ENCODE data around the gene DNAAF8.
"Not testable (repeated sequence)": the region's sequence is repeated elsewhere in the genome, so short reads cannot be mapped to it uniquely, and the experiment has no call there.

The DNAAF8 gene

DNA sequence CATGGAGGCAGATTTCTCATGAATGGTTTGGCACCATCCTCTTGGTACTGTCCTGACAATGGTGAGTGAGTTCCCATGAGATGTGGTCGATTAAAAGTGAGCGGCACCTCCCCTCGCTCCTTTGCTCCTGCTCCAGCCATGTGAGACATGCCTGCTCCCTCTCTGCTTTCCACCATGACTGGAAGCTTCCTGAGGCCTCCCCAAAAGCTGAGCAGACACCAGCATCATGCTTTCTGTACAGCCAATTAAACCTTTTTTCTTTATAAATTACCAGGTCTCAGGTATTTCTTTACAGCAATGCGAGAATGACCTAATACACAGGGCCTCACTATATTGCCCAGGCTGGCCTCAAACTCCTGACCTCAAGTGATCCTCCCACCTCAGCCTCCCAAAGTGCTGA lies 20.5 kb downstream of the DNAAF8 start:
- no peak for DNase-seq

- no peak for DNase-seq
These were observed 21.4 kb downstream of the DNAAF8 start for GRCh38 chr16:4755687-4756086.

DNA sequence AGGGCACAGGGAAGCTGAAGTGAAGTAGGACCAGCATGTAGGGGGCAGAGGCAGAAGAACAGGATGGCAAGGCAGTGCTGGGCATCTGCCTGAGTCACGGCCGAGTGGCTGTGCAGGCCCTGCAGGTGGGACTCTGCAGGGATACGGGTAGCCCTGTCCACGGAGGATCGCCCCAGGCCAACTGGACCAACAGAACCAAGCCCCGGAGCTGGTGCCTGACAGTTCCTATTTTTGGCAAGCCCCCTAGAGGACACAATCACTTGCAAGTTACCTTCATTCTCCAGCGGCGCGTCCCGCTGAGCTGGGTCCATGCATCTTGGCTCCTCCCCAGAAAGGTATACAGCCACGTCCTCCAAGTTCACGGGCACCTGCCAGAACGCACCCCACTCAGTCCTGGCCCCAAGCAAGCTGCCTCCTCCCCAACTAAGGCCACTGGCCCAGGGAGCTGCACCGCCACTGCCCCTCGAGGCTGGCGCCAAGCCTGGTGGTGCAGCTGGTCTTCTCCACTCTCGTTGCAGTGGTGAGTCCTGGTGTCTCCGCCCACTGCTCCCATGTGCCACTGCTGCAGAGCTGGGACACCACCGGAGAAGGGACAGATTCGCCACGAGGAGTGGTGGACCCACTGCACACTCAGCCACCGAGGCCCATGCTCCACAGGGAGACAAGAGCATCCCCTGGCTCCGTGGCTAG lies 26.0 kb downstream of the DNAAF8 start:
- DNase-seq, result no peak

DNA sequence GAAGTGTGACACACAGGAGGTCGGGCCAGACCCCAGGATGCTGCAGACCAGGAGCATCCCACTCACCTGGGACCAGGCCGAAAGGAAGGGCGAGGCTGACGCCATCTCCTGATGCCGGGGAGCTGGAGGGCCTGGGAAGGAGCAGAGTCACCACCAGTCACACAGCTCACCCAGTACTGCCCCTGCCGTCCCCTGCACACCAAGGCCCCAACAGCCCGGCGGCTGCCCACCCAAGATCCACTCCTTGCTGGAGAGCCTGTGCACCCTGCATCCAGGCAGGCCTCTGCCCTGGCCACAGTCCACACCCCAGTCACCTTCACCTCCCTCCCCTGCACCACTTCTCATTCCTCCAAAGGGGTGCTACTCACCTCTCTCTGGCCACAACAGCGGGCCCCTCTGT lies 27.9 kb downstream of the DNAAF8 start:
- DNase-seq, result no peak

DNA sequence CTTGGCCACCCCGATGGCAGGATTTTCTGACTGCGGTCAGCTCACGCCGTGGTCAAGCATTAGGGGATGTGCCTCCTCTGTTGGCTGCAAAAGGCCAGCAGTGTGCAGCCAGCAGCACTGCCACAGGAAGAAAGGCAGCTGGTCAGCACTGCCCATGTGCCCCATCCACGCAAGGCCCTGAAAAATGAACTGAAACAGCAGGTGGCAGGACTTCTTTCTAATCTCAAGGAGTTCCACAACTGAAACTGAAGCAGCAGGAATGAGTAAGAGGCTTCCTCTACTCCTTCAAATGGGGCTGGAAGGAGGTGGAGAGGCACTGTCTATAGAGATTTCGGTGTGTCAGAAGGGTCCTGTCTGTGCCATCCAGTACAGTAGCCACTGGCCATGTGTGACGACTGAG lies 29.5 kb downstream of the DNAAF8 start:
- no peak for DNase-seq

- DNase-seq, result no peak
These were observed 31.5 kb downstream of the DNAAF8 start for GRCh38 chr16:4765511-4766474.

DNA sequence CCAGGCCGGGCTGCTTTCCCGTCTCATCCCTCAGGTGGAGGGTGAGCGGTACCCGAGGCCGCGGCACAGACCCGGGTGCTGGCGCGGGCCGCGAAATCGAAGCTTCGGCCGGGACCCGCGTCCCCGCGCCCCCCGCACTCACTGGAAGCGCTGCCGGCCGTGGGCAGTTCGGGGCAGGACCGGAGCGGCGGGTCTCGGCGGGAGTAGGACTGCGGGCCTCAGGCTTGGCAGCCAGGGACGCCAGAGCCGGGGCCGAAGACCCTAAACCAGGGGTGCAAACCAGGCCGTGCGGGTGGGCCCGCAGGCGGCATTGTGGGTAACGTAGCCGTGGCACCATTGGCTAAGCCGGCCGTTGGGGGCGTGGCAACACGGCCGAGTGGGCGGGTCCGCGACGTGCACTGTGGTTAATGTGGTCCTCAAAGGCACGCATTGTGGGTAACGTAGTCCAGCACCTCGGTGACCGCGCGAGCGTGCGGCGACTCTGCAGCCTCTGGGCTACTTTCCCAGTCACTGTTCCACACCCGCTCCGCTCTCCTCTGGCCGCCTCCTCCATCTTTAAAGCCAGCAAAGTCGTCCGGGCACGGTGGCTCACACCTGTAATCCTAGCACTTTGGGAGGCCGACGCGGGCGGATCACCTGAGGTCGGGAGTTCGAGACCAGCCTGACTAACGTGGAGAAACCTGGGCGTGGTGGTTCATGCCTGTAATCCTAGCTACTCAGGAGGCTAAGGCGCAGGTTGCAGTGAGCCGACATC lies 32.7 kb downstream of the DNAAF8 start, which contains the start of gene ZNF500:
Gene ZNF500 (minus strand): TSS at position 288 of the 754 bp plus-strand sequence. CDS start 1,184 bp downstream, outside the sequence.
- peak; percentile 97 for DNase-seq

DNA sequence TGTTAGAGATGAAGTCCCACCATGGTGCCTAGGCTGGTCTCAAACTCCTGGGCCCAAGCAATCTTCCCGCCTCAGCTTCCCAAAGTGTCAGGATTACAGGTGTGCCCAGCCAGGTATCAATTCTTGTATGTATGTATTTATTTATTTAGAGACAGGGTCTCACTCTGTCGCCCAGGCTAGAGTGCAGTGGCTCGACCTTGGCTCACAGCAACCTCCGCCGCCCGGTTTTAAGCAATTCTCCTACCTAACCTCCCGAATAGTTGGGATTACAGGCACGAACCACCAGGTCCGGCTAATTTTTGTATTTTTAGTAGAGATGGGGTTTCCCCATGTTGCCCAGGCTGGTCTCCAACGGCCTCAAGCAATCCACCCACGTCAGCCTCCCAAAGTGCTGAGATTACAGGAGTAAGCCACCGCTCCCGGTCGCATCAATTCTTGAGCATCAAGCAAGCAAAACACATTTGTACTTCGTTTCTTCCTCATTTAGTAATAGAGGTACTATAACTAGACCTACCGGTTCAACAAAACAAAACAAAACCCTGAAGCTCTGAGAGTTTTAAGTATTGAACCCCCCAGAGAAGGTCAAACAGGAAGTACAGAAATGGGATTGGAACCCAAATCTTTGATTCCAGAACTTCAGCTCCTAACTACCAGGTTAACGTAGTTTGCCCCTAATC lies 33.7 kb downstream of the DNAAF8 start:
- DNase-seq, result no peak

GRCh38 chr16:4768549-4769305 lies 34.4 kb downstream of the DNAAF8 start:
- DNase-seq, result peak; percentile 78

GRCh38 chr16:4769306-4769638 lies 34.9 kb downstream of the DNAAF8 start:
- DNase-seq, result no peak

- no peak for DNase-seq
These were observed 37.3 kb downstream of the DNAAF8 start for GRCh38 chr16:4771646-4772045.

DNA sequence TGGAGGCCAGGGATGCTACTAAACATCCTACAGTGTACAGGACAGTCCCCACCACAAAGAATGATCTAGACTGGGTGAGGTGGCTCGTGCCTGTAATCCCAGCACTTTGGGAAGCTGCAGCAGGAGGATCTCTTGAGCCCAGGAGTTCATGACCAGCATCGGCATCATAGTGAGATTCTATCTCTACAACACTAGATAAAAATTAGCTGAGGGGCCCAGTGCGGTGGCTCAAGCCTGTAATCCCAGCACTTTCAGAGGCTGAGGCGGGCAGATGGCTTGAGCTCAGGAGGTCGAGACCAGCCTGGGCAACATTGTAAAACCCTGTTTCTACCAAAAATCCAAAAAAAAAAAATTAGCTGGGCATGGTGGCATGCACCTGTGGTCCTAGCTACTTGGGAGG lies 38.0 kb downstream of the DNAAF8 start:
- DNase-seq, result no peak

- DNase-seq, result no peak
These were observed 40.7 kb downstream of the DNAAF8 start for GRCh38 chr16:4775005-4775404.

DNA sequence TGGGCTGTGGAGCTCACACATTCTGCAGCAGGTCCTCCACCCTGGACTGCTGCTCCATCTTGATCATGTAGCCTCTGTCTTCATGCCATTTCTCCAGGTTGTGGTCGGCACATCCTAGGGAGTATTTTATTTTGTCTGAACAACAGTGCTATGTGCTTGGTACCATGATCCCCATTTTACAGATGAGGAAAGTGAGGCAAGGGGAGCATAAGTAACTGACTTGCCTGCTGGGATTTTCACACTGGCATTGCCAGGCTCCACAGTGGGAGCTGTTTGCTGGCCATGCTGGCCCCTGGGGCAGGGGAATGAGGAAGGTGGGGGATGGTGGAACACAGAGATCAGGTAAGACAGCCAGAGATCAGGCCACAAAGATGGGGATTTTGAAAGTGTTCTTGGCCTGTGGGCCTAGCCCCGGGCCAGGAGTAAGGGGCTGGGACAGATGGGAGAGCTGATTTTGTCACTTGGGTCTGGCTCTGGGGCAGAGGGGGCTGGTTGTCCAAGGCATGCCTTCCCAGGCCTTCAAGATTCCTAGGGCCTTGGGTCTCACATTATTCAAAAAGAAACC lies 41.9 kb downstream of the DNAAF8 start:
- DNase-seq, result no peak

DNA sequence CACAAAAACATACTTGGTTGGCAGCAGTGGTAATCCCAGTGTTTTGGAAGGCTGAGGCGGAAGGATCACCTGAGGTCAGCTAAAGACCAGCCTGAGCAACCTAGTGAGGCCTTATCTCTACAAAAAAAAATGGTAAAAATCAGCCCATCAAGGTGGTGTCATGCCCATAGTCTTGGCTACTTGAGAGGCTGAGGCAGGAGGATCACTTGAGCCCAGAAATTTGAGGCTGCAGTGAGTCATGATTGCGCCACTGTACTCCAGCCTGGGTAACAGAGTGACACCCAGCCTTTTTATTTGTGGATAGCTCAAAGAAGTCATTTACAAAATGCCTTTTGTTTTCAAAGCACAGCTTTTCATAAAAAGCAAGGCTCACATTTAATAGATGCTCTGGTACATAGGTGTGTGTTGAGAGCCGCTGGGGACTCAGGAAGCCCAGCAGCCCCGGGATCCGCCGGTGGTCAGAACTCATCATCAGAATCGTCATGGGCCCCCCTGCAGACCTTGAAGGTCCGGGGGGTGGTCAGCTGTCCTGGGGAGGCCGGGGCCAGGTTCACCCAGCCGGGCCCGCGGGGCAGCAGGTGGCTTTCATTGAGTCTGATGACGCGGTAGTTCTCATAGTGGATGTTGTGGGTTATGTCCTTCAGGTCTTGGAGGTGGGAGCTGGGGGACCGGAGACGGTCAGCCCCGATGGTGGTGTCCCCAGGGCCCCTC lies 43.2 kb downstream of the DNAAF8 start:
- no peak for DNase-seq

DNA sequence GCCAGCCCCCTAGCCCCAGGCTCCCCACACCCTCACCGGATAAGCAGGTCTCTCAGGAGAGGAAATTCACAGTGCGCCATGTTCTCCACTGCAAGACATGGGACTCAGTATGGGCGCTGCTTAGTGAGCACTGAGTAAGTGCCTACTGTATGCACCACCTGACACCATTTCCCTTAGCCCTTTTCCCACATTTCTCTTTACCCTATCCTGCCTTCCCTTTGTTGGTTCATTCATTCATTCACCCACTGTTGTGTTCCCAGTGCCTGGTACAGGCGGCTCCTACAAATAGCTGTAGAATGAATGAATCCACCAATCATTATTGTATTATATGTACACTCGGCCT lies 43.7 kb downstream of the DNAAF8 start:
- DNase-seq, result no peak

- no peak for DNase-seq
These were observed 45.9 kb downstream of the DNAAF8 start for GRCh38 chr16:4780235-4780634.

GRCh38 chr16:4783251-4783950 lies 49.1 kb downstream of the DNAAF8 start:
- no peak for DNase-seq

- no peak for DNase-seq
These were observed 49.6 kb downstream of the DNAAF8 start for GRCh38 chr16:4783951-4784336.

- DNase-seq, result not testable (repeated sequence)
These were observed 50.2 kb downstream of the DNAAF8 start for GRCh38 chr16:4784444-4784987.
